Choroid plexus epithelial cell (primary cell): Measurements from ENCODE around the gene SLC25A26.

Experiments
- DNase-seq: peaks from one replicate; pipeline ENCODE4 v3.0.0-alpha.2; 2010; ENCODE audit warnings: low read depth
- H3K4me3 ChIP-seq: 2 replicates; pipeline ENCODE4 v1.5.1; 2011; ENCODE audit warnings: low read depth, mild to moderate bottlenecking, control low read depth, low read length, moderate library complexity
- CTCF ChIP-seq: conservative IDR thresholded peaks from 2 replicates; pipeline ENCODE4 v1.5.1; 2011; ENCODE audit warnings: low read depth, mild to moderate bottlenecking, control low read depth, inconsistent platforms, low read length, moderate library complexity

The SLC25A26 gene

DNA sequence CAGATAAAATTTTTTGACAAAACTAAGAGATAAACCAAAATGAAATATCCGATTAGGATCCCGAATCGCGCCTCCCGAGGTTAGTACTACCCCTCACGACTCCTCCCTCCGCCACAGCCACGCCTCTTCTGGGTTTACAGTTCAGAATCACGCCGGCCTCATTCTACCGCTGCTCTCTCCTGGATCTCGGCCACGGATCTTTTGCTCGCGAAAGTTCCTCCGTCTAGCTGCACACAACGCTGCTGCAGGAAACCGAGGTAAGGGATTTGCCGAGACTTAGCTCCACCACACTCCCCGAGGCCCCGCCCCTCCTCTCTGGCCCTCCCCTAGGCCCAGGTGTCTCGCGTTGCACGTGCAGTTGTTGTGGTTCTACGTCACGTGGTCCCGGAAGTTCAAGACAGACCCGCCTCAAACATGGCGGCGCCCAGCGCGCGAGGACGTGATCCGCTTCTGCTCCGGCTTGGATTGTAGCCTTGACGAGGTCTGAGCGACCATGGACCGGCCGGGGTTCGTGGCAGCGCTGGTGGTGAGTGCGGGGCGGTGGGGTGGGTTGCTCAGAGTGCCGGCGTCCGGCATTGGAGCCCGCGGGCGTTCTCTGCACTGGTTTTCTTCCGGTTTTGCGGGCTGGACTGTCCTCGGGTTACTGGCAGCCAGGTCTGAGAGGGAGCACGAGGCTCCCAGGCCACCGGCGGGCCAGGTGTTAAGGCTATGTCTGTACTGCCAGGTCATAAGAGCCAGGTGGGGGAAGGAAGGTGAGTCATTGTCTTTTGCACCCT lies at the start of gene SLC25A26:
TSS of gene SLC25A26 (plus strand) at position 400 of the 776 bp plus-strand sequence. CDS start at position 494, 94 bp downstream.
- DNase-seq: peak; percentile 98
- TF ChIP-seq CTCF: peak; percentile 14
- peak within 1 kb of the TSS; percentile 87 for H3K4me3 ChIP-seq

DNA sequence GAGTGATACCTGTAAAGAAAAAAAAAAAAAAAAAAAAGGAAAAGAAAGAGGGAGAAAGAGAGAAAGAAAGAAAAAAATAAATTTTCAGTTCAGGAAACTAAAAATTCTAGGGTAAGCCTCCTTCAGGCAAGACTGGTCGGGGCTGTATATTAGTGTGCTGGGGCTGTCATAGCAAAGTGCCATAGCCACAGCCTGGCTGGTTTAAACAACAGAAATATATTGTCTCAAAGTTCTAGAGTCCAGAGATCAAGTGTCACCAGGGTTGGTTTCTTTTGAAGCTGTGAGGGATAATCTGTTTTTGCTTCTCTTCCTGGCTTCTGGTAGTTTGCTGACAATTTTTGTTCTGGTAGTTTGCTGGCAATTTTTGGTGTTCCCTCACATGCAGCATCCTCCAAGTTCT lies 48.4 kb upstream of the SLC25A26 start:
- no peak for TF ChIP-seq CTCF
- H3K4me3 ChIP-seq: no peak overlapping the region

GRCh38 chr3:66177026-66177425 lies 43.8 kb upstream of the SLC25A26 start:
- no peak for TF ChIP-seq CTCF
- no peak overlapping the region for H3K4me3 ChIP-seq
- no peak for DNase-seq

More for the DNA sequence above, 48.4 kb upstream of the SLC25A26 start:
- DNase-seq: no peak

DNA sequence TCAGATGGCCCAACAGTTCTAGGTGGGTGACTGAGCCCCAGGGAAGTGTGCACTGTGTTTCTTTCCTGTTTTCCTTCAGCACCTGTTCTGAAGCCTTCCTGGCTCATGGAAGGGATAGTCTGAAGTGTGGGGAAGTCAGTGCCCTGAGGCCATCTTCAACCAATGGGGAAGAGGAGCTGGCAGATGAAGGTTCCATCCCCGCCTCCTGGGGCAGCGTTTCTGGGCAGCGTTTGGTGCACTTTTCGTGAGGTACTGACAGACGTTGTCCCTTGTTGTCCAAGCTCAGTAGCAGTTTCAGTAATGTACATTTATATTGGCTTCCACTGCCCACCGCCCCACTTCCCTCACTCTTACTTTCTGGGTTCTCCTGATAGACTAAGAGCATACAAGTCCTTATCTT lies 42.6 kb upstream of the SLC25A26 start:
- DNase-seq: no peak
- TF ChIP-seq CTCF: no peak
- H3K4me3 ChIP-seq: no peak overlapping the region

DNA sequence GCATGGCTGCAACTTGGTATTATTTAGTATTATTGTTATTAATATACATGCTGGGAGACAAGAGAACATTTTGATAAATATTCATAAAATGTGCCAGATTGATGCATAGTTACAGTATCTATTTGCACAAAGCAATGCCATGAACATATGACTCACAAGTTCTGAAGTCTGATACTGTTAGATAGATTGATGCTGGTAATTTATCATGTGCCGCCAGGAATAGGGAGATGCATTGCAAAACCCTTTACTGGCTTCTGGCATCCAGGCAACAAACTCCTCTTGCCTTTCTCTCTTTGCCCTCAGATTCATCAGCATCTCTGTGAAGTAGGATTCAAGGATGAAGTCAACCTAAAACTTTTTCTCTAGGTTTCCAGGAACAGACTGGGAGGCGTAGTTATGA lies 41.0 kb upstream of the SLC25A26 start:
- DNase-seq: peak; percentile 45
- H3K4me3 ChIP-seq: no peak overlapping the region
- no peak for TF ChIP-seq CTCF

GRCh38 chr3:66181764-66182163 lies 39.0 kb upstream of the SLC25A26 start:
- no peak for TF ChIP-seq CTCF
- H3K4me3 ChIP-seq: no peak overlapping the region
- no peak for DNase-seq

- no peak for TF ChIP-seq CTCF
- no peak for DNase-seq
- no peak overlapping the region for H3K4me3 ChIP-seq
Measured at GRCh38 chr3:66182246-66182645, 38.6 kb upstream of the SLC25A26 start.
